CD4-positive, alpha-beta T cell treated with Interleukin-12 subunit alpha and Interleukin-12 subunit beta, for 1 hour (primary cell): ENCODE measurements around the gene FIBP.
A peak's percentile ranks its signal among the peaks of the same experiment; 100 is the strongest.

Source experiments
- DNase-seq: peaks from one replicate; pipeline ENCODE4 v3.0.0-alpha.2; 2020

Gene FIBP

DNA sequence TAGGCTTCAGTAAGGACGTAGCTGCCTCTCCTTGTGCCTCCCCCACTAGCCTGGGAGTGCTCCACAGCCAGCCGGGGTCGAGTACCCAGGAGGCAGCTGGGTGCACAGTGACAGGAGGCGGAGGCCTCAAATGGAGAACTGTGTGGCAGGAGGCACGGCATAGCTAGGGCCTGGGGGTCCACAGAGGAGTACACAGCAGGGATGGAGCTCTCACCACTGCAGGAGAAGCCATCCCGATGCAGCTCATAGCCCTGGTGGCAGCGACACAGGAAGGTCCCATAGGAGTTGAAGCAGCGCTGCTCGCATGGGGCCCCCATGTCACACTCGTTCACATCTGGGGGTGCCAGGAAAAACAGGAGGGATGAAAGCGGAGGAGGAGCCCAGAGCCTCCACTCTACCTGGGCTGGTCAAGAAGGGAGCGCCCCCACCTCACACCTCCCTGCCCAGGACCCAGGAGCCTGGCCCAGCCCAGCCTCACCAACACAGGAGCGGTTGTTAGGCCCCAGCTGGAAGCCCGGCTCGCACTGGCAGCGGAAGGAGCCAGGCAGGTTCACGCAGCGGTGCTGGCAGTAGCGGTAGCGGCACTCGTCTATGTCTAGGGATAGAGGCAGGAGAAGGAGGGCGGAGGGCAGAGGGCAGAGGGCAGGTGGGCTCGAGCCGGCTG lies 18.5 kb downstream of the FIBP start:
- no peak for DNase-seq

DNA sequence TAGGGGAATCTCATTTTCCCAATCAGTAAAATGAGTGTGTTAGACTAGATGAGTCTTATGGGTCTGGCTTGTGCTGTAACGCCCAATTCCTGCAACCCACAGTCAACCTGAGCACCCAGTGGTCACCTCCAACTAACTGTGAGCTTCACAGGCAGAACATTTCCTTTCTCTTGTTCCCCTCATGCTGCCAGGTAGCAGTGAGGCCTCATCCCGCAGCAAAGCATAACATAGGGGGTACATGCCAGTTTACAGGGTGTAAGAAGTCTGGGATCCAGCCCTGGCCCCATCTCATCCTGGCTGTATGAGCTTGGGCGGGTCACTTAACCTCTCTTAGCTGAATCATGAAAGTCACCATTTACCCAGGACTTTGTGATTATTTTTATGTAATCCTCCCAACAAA lies 19.4 kb downstream of the FIBP start:
- DNase-seq = no peak

DNA sequence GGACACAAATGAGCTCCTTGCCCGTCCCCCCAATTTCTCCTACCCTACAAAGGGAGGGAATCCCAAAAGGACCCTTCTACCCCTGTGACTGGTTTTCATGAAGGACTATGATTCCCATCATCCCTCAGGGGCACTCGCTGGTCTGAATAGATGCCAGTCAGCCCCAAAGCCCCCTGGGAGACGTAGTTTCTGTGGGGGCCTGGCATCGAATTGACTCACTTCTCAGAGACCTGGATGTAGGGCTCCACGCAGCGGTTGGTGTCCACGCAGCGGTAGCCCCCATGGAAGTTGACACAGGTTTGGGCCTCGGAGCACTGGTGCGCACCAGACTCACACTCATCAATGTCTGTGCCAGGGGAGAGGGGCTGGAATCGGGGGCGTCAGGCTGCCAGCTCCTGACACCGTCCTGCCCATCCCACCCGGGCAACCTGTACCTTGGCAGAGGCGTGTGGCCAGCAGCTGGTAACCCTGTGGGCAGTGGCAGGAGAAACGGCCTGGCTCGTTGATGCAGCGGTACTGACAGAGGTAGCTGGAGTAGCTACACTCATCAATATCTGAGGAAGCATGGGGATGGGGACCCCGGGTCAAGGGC lies 20.1 kb downstream of the FIBP start:
- DNase-seq = peak; percentile 45

DNA sequence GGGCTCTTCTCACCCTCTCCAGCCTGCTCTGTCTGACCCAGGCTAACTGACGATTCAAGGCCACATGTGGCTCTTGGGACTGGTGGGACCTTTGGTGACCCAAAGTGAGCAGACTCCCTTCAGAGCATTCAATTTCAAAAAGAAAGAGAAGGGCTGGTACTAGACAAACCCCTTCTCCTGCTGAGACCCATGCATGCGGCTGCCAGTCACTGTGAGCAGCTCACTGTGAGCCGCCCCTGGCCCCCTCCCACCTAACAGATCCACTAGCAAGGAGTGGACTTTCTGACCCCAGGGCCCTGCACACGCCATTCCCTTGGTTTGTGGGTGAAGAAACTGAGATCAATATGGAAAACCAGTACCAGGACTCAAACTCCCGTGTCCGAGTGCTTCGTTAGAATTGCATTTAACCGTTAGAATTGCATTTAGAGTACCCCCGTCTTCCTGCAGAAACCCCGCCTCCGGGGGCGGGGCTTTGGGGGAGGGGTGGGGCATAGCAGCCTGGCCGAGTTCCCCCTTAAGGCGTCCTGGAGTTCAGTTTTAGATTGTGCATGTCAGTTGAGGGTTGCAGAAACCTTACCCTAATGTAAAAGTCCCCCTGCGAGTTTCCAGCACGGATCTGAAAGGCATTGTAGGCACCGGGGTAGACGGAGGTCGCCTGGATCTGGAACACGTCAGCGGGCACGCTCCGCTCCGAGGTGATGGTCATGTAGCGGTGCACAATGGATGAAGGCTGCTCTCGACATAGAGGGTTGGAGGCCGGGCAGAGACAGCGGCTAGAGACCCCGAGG lies 20.8 kb downstream of the FIBP start:
- no peak for DNase-seq

DNA sequence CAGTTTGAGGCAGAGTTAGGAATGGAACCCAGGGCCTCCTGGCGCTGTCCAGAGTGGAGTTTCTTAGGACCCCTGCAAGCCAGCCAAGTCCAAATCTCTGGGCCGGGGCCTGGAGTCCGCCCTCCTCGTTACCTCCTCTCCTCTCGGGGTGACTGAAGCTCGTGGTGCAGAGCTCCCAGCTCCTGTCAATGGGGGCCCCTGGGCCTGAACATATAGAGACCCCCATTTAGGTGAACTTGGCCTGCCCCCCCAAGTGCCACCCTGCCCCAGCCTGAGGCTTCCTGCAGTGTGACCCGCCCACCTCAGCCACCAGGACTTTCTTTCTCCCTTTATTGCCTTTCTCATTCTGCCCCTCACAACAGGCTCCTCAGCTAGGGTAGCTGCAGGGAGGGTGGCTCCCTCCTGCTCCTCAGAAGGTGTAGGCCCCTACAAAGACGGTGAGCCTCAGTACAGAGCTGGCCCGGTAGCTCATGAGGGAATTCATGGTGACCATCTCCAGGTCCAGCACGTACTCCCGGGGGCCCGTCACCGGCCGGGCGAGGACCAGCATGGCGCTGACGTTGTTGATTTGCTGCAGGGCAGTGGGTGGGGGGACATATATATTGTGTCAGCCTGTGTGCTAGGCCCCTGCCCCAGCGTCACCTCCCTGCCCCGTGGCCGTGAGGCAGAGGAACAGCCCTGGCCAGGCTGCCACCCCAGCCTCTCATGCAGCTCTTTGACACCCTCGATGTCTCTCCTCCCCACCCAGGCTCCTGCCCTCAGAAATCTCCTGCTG lies 21.6 kb downstream of the FIBP start:
- no peak for DNase-seq

DNA sequence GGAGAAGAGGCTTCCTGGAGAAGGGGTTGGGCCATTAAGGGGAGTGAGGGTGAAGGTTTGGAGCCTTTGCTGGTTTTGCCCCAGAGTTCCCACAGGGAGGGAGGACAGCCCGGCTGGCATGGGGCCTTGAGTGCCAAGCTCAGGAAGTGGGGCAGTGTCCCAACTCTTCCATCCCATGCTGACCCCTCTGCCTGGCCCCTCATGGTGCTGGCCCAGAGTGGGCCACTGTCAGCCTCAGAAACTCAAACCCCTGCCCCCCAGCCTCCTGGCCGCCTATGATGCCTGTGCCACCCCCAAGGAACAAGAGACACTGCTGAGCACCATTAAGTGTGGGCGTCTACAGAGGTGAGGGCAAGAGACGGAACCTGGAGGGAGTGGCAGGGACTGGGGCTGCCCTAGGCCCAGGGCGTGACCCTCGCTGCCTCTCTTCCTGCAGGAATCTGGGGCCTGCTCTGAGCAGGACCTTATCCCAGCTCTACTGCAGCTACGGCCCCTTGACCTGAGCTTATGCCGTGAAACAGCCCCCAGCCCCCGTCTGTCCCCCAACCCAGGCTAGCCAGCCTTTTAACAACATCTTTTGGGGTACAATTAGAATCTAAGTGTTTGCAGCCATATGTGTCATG lies 22.6 kb downstream of the FIBP start:
- DNase-seq = no peak

DNA sequence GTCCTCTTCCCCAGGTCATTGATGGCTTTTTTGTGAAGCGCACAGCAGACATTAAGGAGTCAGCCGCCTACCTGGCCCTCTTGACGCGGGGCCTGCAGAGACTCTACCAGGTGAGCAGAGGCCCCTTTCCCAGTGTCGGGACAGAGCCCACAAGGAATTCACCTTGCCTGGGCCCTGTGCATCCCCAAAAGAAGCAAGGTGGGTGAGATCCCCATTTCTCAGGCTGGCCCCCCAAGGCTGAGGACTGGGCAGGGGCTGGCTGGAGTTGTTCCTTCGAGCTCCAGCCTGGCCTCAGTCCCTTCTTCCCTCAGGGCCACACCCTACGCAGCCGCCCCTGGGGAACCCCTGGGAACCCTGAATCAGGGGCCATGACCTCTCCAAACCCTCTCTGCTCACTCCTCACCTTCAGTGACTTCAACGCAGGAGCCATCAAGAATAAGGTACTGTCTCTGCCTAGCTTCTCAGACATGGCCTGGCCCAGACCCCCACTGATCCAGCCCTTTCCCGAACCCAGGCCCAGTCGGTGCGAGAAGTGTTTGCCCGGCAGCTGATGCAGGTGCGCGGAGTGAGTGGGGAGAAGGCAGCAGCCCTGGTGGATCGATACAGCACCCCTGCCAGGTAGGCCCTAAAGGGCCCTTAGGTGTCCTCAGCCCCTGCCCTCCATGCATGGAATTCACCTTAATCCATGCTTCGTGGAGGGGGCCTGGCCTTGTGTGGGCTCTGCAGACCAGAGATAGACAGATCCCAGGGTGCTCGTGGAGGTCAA lies 23.4 kb downstream of the FIBP start:
- no peak for DNase-seq

DNA sequence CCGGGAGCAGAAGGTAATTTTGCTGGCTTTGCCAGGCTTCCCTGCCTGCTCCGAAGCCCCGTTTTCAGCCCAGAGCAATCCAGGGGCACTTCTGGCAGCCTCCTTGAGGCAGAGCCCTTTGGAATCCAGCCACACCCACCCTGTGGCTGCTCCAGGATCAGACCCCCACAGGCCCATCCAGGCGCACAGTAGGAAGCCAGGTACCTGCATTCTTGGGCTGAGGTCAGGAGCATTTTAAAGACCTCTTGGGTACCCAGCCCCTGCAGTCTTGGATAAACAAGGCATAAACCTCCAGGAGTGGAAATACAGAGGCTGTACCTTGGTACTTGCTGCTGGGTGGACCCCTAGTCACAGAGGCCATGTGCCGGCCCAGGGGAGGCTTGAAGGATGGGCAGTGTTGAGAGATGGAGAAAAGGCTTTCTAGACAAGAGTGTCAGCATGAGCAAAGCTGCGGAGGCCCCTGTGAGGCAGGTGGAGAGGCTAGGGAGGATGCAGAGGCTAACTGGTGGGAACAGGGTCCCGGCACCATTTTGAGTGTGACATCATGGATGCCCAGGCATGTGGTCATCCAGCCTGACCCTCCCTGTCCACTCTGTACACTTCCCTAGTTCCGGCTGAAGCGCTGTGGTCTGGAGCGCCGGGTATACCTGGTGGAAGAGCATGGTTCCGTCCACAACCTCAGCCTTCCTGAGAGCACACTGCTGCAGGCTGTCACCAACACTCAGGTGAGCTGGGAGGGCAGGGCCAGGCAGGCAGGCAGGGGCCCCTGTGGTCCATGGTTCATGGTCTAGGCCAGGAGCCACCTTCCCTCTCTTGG lies 24.2 kb downstream of the FIBP start:
- DNase-seq = no peak

DNA sequence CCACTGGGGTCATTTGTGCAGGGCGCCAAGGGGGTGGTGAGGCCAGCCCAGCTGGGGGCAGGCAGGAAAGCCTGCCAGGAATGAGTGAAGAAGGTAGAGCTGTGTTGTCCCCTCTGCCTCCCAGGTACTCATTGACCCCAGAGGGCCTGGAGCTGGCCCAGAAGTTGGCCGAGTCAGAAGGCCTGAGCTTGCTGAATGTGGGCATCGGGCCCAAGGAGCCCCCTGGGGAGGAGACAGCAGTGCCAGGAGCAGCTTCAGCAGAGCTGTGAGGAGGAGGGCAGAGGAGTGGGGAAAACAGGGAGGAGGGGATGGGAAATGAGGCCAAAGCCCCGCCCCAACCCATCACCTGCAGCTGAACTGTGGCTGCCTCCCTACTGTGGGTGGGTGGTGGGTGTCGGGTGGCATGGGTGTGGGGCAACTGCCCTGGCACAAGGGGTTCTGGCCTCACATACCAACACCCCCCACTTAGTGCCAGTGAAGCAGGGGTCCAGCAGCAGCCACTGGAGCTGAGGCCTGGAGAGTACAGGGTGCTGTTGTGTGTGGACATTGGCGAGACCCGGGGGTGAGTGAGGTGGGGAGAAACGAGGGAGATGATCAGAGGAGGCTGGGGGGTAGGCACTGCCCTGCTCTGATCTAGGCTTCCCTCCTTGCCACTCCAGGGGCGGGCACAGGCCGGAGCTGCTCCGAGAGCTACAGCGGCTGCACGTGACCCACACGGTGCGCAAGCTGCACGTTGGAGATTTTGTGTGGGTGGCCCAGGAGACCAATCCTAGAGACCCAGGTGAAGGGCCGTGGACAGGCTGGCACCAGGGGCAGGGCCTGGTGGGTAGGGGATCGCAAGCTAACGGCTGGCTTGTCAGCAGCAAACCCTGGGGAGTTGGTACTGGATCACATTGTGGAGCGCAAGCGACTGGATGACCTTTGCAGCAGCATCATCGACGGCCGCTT lies 25.1 kb downstream of the FIBP start:
- no peak for DNase-seq

DNA sequence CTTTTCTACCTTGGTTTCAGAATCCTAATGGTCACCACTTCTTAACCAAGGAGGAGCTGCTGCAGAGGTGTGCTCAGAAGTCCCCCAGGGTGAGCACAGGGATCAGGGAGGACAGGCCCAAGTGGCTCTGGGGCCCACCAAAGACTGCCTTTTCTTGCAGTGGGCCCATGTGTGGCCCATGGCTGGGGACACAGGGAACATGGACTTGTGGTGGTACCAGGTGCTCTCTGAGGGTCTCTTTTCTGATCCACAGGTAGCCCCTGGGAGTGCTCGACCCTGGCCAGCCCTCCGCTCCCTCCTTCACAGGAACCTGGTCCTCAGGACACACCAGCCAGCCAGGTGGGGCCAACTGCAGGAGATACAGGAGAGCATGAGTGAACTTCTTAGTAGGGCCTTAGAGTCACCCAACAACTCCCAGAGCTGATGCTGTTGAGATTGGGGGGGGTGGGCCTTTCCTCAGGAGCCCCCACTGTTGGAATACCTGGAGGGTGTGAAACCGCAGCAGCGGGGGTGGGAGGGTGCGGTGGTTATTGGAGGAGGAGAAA lies 26.0 kb downstream of the FIBP start:
- DNase-seq = no peak

DNA sequence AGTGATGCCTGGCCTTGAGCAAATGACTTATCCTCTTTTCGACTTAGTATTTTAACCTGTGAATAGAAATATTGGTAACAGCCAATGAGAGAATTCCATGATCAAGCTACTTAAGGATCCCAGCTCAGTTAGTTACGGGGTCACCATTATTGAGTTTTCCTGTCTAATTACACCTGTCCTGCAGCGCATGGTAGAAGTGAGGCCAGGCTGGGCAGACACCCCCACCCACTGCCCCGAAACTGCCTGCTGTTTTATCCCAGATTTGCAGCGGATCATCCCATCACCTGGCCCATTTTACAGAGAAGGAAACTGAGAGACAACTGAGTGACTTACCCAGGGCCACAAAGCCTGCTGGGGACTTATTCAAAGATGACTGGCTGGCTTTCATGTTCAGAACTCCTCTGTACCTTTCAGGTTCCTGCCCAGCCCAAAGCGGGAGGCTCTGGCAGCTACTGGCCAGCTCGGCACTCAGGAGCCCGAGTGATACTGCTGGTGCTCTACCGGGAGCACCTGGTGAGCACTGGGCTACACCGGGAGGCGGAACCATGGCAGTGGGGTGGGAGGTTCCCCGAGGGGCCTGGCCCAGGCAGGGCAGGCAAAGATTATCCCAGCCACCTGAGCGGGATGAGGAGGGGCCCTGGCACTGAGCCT lies 26.6 kb downstream of the FIBP start:
- no peak for DNase-seq

DNA sequence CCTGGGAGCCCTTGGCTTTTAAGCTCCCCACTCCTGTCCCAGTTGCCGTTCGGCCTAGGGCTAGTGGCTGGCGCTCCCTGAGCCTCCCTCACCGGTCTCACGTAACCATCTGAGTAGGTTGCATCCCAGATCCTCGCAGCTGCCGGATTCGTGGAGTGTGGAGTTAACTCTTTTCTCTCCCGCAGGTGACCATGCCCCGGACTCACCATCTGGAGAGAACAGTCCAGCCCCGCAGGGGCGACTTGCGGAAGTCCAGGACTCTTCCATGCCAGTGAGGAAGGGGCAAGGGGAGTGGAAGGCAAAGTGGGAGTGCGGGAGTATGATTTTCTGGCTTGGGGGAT lies 27.1 kb downstream of the FIBP start:
- DNase-seq = no peak

DNA sequence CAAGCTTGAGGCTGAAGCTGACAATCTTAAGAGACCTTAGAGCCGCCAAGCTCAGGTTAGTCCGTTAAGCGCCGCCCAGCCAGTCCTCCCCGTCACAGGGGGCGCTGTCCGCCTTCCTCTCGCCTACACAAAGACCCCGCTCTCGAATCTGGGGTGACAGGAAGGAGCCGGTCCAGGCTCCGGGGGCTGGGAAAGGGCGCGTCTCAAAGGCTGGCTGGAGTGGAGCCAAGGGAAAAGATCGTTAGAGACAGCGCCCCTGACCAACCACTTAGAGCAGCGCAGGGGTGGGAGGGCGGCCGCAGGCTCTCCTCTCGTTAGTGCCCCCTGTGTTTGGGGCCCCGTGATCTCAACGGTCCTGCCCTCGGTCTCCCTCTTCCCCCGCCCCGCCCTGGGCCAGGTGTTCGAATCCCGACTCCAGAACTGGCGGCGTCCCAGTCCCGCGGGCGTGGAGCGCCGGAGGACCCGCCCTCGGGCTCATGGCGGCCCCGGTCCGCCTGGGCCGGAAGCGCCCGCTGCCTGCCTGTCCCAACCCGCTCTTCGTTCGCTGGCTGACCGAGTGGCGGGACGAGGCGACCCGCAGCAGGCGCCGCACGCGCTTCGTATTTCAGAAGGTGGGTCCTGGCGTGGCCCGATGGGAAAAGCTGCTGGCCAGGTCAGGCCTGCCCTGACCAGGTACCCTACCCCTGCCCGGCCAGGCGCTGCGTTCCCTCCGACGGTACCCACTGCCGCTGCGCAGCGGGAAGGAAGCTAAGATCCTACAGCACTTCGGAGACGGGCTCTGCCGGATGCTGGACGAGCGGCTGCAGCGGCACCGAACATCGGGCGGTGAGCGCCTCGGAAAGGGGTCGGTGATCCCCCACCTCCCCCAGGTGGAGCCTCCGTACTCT lies 27.8 kb downstream of the FIBP start, which contains the start of gene MUS81:
TSS of gene MUS81 (plus strand) at position 156 of the 887 bp plus-strand sequence. CDS start at position 477, 321 bp downstream.
- peak; percentile 97 for DNase-seq

DNA sequence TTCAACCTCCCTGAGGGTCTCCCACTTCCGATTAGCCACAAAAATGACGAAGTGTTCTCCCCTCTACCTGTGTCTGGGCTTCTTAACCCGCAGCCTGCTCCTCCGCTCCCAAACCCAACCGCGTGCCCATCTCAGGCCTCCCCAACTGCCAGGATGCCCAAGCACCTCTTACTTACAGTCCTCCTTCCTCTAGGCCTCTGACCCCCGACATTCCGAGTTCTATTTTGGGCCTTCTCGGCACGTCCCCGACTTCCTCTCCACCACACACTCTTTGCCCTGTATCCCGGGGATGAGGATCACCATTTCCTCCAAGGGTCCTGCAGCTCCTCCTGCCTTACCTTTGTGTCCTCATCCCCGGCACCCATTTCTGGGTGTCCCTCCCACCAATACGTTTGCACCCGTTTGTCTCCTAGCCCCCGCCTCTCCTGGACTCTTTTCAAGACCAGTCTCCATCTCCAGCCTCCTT lies 28.4 kb downstream of the FIBP start:
- no peak for DNase-seq

DNA sequence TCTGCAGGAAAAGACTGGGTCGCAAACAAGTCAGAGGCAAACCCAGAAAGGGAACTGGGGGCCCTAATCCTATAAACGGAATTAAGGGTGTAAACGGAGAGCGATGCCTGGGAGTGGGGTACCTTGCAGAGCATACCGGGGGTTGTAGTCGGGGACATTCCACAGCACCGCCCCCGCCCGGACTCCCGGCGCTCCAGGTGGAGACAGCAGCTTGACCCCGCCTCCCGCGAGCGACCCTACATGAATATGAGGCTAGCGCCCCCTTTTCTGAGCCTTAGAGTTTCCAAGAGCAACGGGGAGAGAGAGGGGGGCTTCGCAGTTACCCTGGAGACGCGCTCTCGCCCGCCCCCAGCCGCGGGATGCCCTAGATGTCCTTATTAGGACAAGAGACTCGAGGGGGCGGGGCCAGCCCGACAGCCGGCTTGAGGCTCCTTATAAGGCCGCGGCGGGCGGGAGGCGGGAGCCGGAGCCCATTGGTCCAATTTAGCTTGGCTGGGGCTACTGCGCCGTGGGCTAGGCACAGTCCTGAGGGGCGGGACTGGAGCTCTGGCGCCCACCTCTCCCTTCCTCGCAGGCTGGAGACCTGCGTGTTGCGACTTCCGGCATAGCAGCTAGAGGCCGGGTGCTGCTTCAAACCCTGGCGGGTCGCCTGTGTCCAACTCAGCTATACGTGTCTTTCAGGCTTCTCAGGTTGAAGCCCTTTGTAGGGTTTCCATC lies 29.0 kb downstream of the FIBP start:
- DNase-seq = peak; percentile 97

DNA sequence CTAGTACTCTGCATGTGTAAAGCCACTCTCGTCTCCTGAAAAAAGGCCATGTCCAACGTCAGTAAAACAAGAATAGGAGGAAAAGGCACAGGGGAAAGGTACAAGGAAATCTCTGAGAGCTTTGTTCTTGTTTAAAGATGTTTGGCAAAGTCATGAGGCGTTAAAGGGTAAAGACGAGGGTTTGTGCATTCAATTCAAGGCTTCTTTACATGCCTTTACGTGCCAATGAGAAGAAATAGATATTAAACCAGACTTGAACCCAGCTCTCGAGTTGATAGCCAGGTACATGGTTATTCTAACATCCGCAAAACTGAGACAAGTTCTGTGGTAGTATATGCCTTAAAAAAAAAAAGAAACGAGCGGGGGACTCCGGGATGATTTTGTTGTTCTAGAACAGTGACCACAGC lies 29.6 kb downstream of the FIBP start:
- peak; percentile 31 for DNase-seq
